ENCODE data around the gene GIPR.

The GIPR gene

GRCh38 chr19:45643024-45643926 is 24.7 kb upstream of the GIPR start (continued):
- TF ChIP-seq TSHZ1 (tag by site-specific recombination; IDR thresholded peaks at IDR 0.05; ENCODE audit: borderline replicate concordance) (no peak), SP3 (tag by site-specific recombination; IDR thresholded peaks at IDR 0.05) (no peak), GLIS2 (tag by site-specific recombination; IDR thresholded peaks at IDR 0.05) (0 out of 2 replicates have a peak, but pooled peaks have one; percentile 4), ZNF654 (tag by site-specific recombination; IDR thresholded peaks at IDR 0.05; ENCODE audit: low read depth) (peak; percentile 82), ZFP3 (tag by site-specific recombination; IDR thresholded peaks at IDR 0.05; ENCODE audit: low read depth) (no peak), HIC1 (tag by site-specific recombination; IDR thresholded peaks at IDR 0.05) (peak; percentile 15; the same call in 1 of the 2 replicates), ZBTB10 (tag by site-specific recombination; IDR thresholded peaks at IDR 0.05) (peak; percentile 93), ZNF324 (tag by site-specific recombination; IDR thresholded peaks at IDR 0.05) (no peak), ZNF660 (tag by site-specific recombination; IDR thresholded peaks at IDR 0.05) (peak; percentile 86), ZNF274 (IDR thresholded peaks at IDR 0.05; ENCODE audit: low read length) (no peak), ZNF274 (tag by site-specific recombination; IDR thresholded peaks at IDR 0.05; ENCODE audit: borderline replicate concordance) (no peak), ZNF335 (tag by site-specific recombination; conservative IDR thresholded peaks at IDR 0.05) (no peak), ZBTB21 (tag by site-specific recombination; IDR thresholded peaks at IDR 0.05) (no peak), ZNF416 (tag by site-specific recombination; IDR thresholded peaks at IDR 0.05) (no peak), KLF17 (tag by site-specific recombination; IDR thresholded peaks at IDR 0.05) (0 out of 2 replicates have a peak, but pooled peaks have one; percentile 24), SP7 (tag by site-specific recombination; IDR thresholded peaks at IDR 0.05) (peak; percentile 7; the same call in 1 of the 2 replicates), PRDM4 (tag by site-specific recombination; IDR thresholded peaks at IDR 0.05) (0 out of 2 replicates have a peak, but pooled peaks have one; percentile 18), ZNF391 (tag by site-specific recombination; IDR thresholded peaks at IDR 0.05; ENCODE audit: borderline replicate concordance, low read depth) (peak; percentile 57; the same call in 1 of the 2 replicates), ZNF596 (tag by site-specific recombination; IDR thresholded peaks at IDR 0.05) (no peak), SCRT1 (tag by site-specific recombination; IDR thresholded peaks at IDR 0.05; ENCODE audit: borderline replicate concordance) (no peak), ZNF791 (tag by site-specific recombination; IDR thresholded peaks at IDR 0.05) (no peak), ZNF514 (tag by site-specific recombination; IDR thresholded peaks at IDR 0.05) (no peak), ZBTB48 (tag by site-specific recombination; IDR thresholded peaks at IDR 0.05) (peak; percentile 52; the same call in 1 of the 2 replicates), ZNF701 (tag by site-specific recombination; IDR thresholded peaks at IDR 0.05) (no peak), ZNF157 (tag by site-specific recombination; IDR thresholded peaks at IDR 0.05) (no peak), ZNF548 (tag by site-specific recombination; IDR thresholded peaks at IDR 0.05) (no peak), ZIC2 (tag by site-specific recombination; IDR thresholded peaks at IDR 0.05) (no peak), ZBTB7A (tag by site-specific recombination; IDR thresholded peaks at IDR 0.05; ENCODE audit: low read depth) (no peak)
